ENCODE measurements around the gene SLC35F3.

DNA sequence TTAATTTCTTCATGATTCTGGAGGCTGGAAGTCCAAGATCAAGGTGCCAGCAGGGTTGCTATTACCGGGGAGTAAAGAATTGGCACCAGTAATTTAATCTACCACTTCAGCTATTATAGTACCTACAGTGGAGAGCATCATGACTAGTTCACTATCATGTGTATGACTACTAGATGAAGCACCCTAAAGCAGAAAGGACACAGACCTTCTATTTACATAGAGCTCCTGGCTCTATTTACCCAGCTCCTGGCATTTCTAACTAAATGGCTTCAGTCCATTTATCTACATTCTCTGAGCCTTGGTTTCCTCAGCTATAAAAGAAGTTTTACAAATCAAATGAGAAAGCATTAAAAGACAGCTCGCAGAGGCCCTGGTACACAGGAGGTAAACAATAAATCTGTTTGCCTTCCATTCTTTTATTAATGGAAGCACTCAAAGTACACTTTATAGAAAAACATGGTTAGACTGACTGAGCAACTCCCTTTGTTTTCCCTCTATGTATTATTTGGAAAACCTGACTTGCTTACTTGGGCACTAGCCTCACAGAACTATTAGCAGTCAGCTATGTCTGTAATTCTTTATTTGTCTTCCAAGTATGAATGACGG, 203.0 kb downstream of the SLC35F3 start:
- TF ChIP-seq, protein P1, sequence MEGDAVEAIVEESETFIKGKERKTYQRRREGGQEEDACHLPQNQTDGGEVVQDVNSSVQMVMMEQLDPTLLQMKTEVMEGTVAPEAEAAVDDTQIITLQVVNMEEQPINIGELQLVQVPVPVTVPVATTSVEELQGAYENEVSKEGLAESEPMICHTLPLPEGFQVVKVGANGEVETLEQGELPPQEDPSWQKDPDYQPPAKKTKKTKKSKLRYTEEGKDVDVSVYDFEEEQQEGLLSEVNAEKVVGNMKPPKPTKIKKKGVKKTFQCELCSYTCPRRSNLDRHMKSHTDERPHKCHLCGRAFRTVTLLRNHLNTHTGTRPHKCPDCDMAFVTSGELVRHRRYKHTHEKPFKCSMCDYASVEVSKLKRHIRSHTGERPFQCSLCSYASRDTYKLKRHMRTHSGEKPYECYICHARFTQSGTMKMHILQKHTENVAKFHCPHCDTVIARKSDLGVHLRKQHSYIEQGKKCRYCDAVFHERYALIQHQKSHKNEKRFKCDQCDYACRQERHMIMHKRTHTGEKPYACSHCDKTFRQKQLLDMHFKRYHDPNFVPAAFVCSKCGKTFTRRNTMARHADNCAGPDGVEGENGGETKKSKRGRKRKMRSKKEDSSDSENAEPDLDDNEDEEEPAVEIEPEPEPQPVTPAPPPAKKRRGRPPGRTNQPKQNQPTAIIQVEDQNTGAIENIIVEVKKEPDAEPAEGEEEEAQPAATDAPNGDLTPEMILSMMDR (IDR thresholded peaks at IDR 0.05; ENCODE audit: insufficient read depth, low read depth, low read length) = no peak
- TF ChIP-seq EZH2 (IDR thresholded peaks at IDR 0.05; ENCODE audit: insufficient read depth, low read length) = no peak

Data from astrocyte (in vitro differentiated cells and primary cell).